ENCODE results near the gene CDH3.

CDH3 gene

GRCh38 chr16:68643847-68644246 is 1.3 kb upstream of the CDH3 start:
- TF ChIP-seq FOXM1 (IDR thresholded peaks at IDR 0.05; ENCODE audit: borderline replicate concordance, low read depth): no peak
- TF ChIP-seq CREB1 (IDR thresholded peaks at IDR 0.05; ENCODE audit: low read depth): no peak
- TF ChIP-seq EP300 (IDR thresholded peaks at IDR 0.05; ENCODE audit: borderline replicate concordance): no peak
- TF ChIP-seq TEAD4 (IDR thresholded peaks at IDR 0.05): no peak
- no peak for TF ChIP-seq YY1 (IDR thresholded peaks at IDR 0.05; ENCODE audit: low read depth)
- no peak for TF ChIP-seq REST (IDR thresholded peaks at IDR 0.05; ENCODE audit: low read depth)
- no peak for TF ChIP-seq EGR1 (IDR thresholded peaks at IDR 0.05)
- TF ChIP-seq TCF12 (IDR thresholded peaks at IDR 0.05; ENCODE audit: low read depth): no peak
- no peak for TF ChIP-seq MAX (IDR thresholded peaks at IDR 0.05)
- no peak for TF ChIP-seq RAD21 (IDR thresholded peaks at IDR 0.05; ENCODE audit: low read depth)
- TF ChIP-seq TAF1 (IDR thresholded peaks at IDR 0.05; ENCODE audit: low read depth): no peak
- TF ChIP-seq NFIC (IDR thresholded peaks at IDR 0.05): no peak
- no peak for TF ChIP-seq CEBPB (IDR thresholded peaks at IDR 0.05)
- no peak for TF ChIP-seq ZBTB7A (IDR thresholded peaks at IDR 0.05; ENCODE audit: low read depth)
- TF ChIP-seq USF1 (IDR thresholded peaks at IDR 0.05): no peak

- TF ChIP-seq REST (IDR thresholded peaks at IDR 0.05; ENCODE audit: low read depth) (no peak), NFIC (IDR thresholded peaks at IDR 0.05) (0 out of 2 replicates have a peak, but pooled peaks have one; percentile 6)
Measured at GRCh38 chr16:68644296-68644695, 814 bp upstream of the CDH3 start.

GRCh38 chr16:68645494-68646388 is 631 bp downstream of the CDH3 start:
- no peak; the same call in 1 of the 2 replicates for TF ChIP-seq MAX (IDR thresholded peaks at IDR 0.05)
- peak; percentile 89 for TF ChIP-seq USF1 (IDR thresholded peaks at IDR 0.05)
- TF ChIP-seq TEAD4 (IDR thresholded peaks at IDR 0.05): peak; percentile 54
- TF ChIP-seq TCF12 (IDR thresholded peaks at IDR 0.05; ENCODE audit: low read depth): no peak
- no peak for TF ChIP-seq REST (IDR thresholded peaks at IDR 0.05; ENCODE audit: low read depth)
- TF ChIP-seq EGR1 (IDR thresholded peaks at IDR 0.05): no peak
- TF ChIP-seq TAF1 (IDR thresholded peaks at IDR 0.05; ENCODE audit: low read depth): peak; percentile 29

GRCh38 chr16:68646953-68647659 is 2.0 kb downstream of the CDH3 start:
- no peak for TF ChIP-seq MAX (IDR thresholded peaks at IDR 0.05)

Measured in Ishikawa (cell line).